ENCODE measurements around the gene NFIA. TPM values are rescaled to one million over a fixed set of nuclear protein-coding genes. Genes with fewer than 3 reads are reported as not detected.
A peak's percentile ranks its signal among the peaks of the same experiment; 100 is the strongest.

Gene NFIA
- polyA plus RNA-seq, 4 donors: 1.6 to 9.7 (median 4.9) TPM

GRCh38 chr1:61092642-61093041, 10.3 kb downstream of the NFIA start:
- peak in 1 of 2 donors; percentile 46 for DNase-seq
- no peak overlapping the region for H3K27ac ChIP-seq (ENCODE audit: low read depth in 1 of 3, low read length in 2 of 3)
- H3K4me1 ChIP-seq (ENCODE audit: control insufficient read depth in 3 of 3, insufficient read depth in 2 of 3, low read depth in 1 of 3, low read length in 2 of 3): peaks cover 0 to 7% (median 0%) of the 10 kb centered on the region in 3 donors

GRCh38 chr1:61093525-61094137, 11.3 kb downstream of the NFIA start:
- no peak overlapping the region for H3K27ac ChIP-seq (ENCODE audit: low read depth in 1 of 3, low read length in 2 of 3)
- H3K36me3 ChIP-seq (ENCODE audit: control insufficient read depth in 3 of 3, insufficient read depth in 2 of 3, low read depth in 1 of 3, low read length in 3 of 3): peaks cover 0 to 5% (median 0%) of the 10 kb centered on the region in 3 donors
- H3K4me1 ChIP-seq (ENCODE audit: control insufficient read depth in 3 of 3, insufficient read depth in 2 of 3, low read depth in 1 of 3, low read length in 2 of 3): peaks cover 0 to 7% (median 0%) of the 10 kb centered on the region in 3 donors
- no peak for DNase-seq
- no peaks in the 10 kb centered on the region for H3K9me3 ChIP-seq (ENCODE audit: control insufficient read depth in 2 of 2, insufficient read depth in 1 of 2, low read depth in 1 of 2, low read length in 1 of 2)
- H3K27me3 ChIP-seq (ENCODE audit: control insufficient read depth in 3 of 3, insufficient read depth in 3 of 3, low read length in 3 of 3): no peaks in the 10 kb centered on the region
- WGBS, 3 donors: 71 to 87% (median 79%) methylated on average over 2 of the region's 2 CpGs
- H3K4me3 ChIP-seq (ENCODE audit: low read depth in 1 of 3, low read length in 3 of 3): no peak overlapping the region
- no peak for FAIRE-seq

More at GRCh38 chr1:61092642-61093041, 10.3 kb downstream of the NFIA start:
- 23 to 51% (median 27%) methylated on average over 5 of the region's 5 CpGs for WGBS, 3 donors
- peaks cover 0 to 12% (median 0%) of the 10 kb centered on the region in 3 donors for H3K36me3 ChIP-seq (ENCODE audit: control insufficient read depth in 3 of 3, insufficient read depth in 2 of 3, low read depth in 1 of 3, low read length in 3 of 3)
- H3K9me3 ChIP-seq (ENCODE audit: control insufficient read depth in 2 of 2, insufficient read depth in 1 of 2, low read depth in 1 of 2, low read length in 1 of 2): no peaks in the 10 kb centered on the region
- no peaks in the 10 kb centered on the region for H3K27me3 ChIP-seq (ENCODE audit: control insufficient read depth in 3 of 3, insufficient read depth in 3 of 3, low read length in 3 of 3)
- no peak for FAIRE-seq
- no peak overlapping the region for H3K4me3 ChIP-seq (ENCODE audit: low read depth in 1 of 3, low read length in 3 of 3)

- 63 to 68% (median 66%) methylated on average over 4 of the region's 4 CpGs for WGBS, 3 donors
- FAIRE-seq (peak; percentile 67), DNase-seq (no peak)
- Histone ChIP-seq H3K4me3 (ENCODE audit: low read depth in 1 of 3, low read length in 3 of 3) (peak overlapping the region in 1 of 3 donors; percentile 14), H3K36me3 (ENCODE audit: control insufficient read depth in 3 of 3, insufficient read depth in 2 of 3, low read depth in 1 of 3, low read length in 3 of 3) (peaks cover 0 to 4% (median 0%) of the 10 kb centered on the region in 3 donors), H3K4me1 (ENCODE audit: control insufficient read depth in 3 of 3, insufficient read depth in 2 of 3, low read depth in 1 of 3, low read length in 2 of 3) (peaks cover 0 to 7% (median 0%) of the 10 kb centered on the region in 3 donors), H3K27ac (ENCODE audit: low read depth in 1 of 3, low read length in 2 of 3) (no peak overlapping the region), H3K9me3 (ENCODE audit: control insufficient read depth in 2 of 2, insufficient read depth in 1 of 2, low read depth in 1 of 2, low read length in 1 of 2) (no peaks in the 10 kb centered on the region), H3K27me3 (ENCODE audit: control insufficient read depth in 3 of 3, insufficient read depth in 3 of 3, low read length in 3 of 3) (no peaks in the 10 kb centered on the region)
These were observed 12.5 kb downstream of the NFIA start for GRCh38 chr1:61094677-61095469.

GRCh38 chr1:61095470-61095812, 13.1 kb downstream of the NFIA start:
- no peak for DNase-seq
- H3K27me3 ChIP-seq (ENCODE audit: control insufficient read depth in 3 of 3, insufficient read depth in 3 of 3, low read length in 3 of 3): no peaks in the 10 kb centered on the region
- no peak for FAIRE-seq
- WGBS, 3 donors: 54 to 67% (median 59%) methylated on average over 2 of the region's 2 CpGs
- H3K4me3 ChIP-seq (ENCODE audit: low read depth in 1 of 3, low read length in 3 of 3): peak overlapping the region in 1 of 3 donors; percentile 14
- no peaks in the 10 kb centered on the region for H3K9me3 ChIP-seq (ENCODE audit: control insufficient read depth in 2 of 2, insufficient read depth in 1 of 2, low read depth in 1 of 2, low read length in 1 of 2)
- peaks cover 0 to 4% (median 0%) of the 10 kb centered on the region in 3 donors for H3K36me3 ChIP-seq (ENCODE audit: control insufficient read depth in 3 of 3, insufficient read depth in 2 of 3, low read depth in 1 of 3, low read length in 3 of 3)
- peaks cover 0 to 7% (median 0%) of the 10 kb centered on the region in 3 donors for H3K4me1 ChIP-seq (ENCODE audit: control insufficient read depth in 3 of 3, insufficient read depth in 2 of 3, low read depth in 1 of 3, low read length in 2 of 3)
- H3K27ac ChIP-seq (ENCODE audit: low read depth in 1 of 3, low read length in 2 of 3): no peak overlapping the region

GRCh38 chr1:61097317-61097716, 15.0 kb downstream of the NFIA start:
- FAIRE-seq: no peak
- Histone ChIP-seq H3K4me3 (ENCODE audit: low read depth in 1 of 3, low read length in 3 of 3) (no peak overlapping the region), H3K36me3 (ENCODE audit: control insufficient read depth in 3 of 3, insufficient read depth in 2 of 3, low read depth in 1 of 3, low read length in 3 of 3) (peaks cover 0 to 4% (median 0%) of the 10 kb centered on the region in 3 donors), H3K27me3 (ENCODE audit: control insufficient read depth in 3 of 3, insufficient read depth in 3 of 3, low read length in 3 of 3) (no peaks in the 10 kb centered on the region), H3K9me3 (ENCODE audit: control insufficient read depth in 2 of 2, insufficient read depth in 1 of 2, low read depth in 1 of 2, low read length in 1 of 2) (no peaks in the 10 kb centered on the region), H3K4me1 (ENCODE audit: control insufficient read depth in 3 of 3, insufficient read depth in 2 of 3, low read depth in 1 of 3, low read length in 2 of 3) (peaks cover 0 to 5% (median 0%) of the 10 kb centered on the region in 3 donors), H3K27ac (ENCODE audit: low read depth in 1 of 3, low read length in 2 of 3) (no peak overlapping the region)
- 90 to 100% (median 94%) methylated on average over 1 of the region's 1 CpG for WGBS, 3 donors
- DNase-seq: no peak

GRCh38 chr1:61097722-61098121, 15.4 kb downstream of the NFIA start:
- Histone ChIP-seq H3K4me3 (ENCODE audit: low read depth in 1 of 3, low read length in 3 of 3) (no peak overlapping the region), H3K4me1 (ENCODE audit: control insufficient read depth in 3 of 3, insufficient read depth in 2 of 3, low read depth in 1 of 3, low read length in 2 of 3) (peaks cover 0 to 4% (median 0%) of the 10 kb centered on the region in 3 donors), H3K9me3 (ENCODE audit: control insufficient read depth in 2 of 2, insufficient read depth in 1 of 2, low read depth in 1 of 2, low read length in 1 of 2) (no peaks in the 10 kb centered on the region), H3K27ac (ENCODE audit: low read depth in 1 of 3, low read length in 2 of 3) (no peak overlapping the region), H3K27me3 (ENCODE audit: control insufficient read depth in 3 of 3, insufficient read depth in 3 of 3, low read length in 3 of 3) (no peaks in the 10 kb centered on the region), H3K36me3 (ENCODE audit: control insufficient read depth in 3 of 3, insufficient read depth in 2 of 3, low read depth in 1 of 3, low read length in 3 of 3) (peaks cover 0 to 4% (median 0%) of the 10 kb centered on the region in 3 donors)
- 60 to 91% (median 89%) methylated on average over 1 of the region's 1 CpG for WGBS, 3 donors
- FAIRE-seq (no peak), DNase-seq (no peak)

- no peak for DNase-seq
- Histone ChIP-seq H3K27me3 (ENCODE audit: control insufficient read depth in 3 of 3, insufficient read depth in 3 of 3, low read length in 3 of 3) (no peaks in the 10 kb centered on the region), H3K4me1 (ENCODE audit: control insufficient read depth in 3 of 3, insufficient read depth in 2 of 3, low read depth in 1 of 3, low read length in 2 of 3) (peaks cover 0 to 5% (median 0%) of the 10 kb centered on the region in 3 donors), H3K27ac (ENCODE audit: low read depth in 1 of 3, low read length in 2 of 3) (no peak overlapping the region), H3K9me3 (ENCODE audit: control insufficient read depth in 2 of 2, insufficient read depth in 1 of 2, low read depth in 1 of 2, low read length in 1 of 2) (no peaks in the 10 kb centered on the region), H3K36me3 (ENCODE audit: control insufficient read depth in 3 of 3, insufficient read depth in 2 of 3, low read depth in 1 of 3, low read length in 3 of 3) (peaks cover 0 to 4% (median 0%) of the 10 kb centered on the region in 3 donors), H3K4me3 (ENCODE audit: low read depth in 1 of 3, low read length in 3 of 3) (no peak overlapping the region)
- 83 to 93% (median 88%) methylated on average over 3 of the region's 3 CpGs for WGBS, 3 donors
- no peak for FAIRE-seq
These were observed 16.0 kb downstream of the NFIA start for GRCh38 chr1:61098333-61098732.

- DNase-seq (no peak), FAIRE-seq (no peak)
- H3K36me3 ChIP-seq (ENCODE audit: control insufficient read depth in 3 of 3, insufficient read depth in 2 of 3, low read depth in 1 of 3, low read length in 3 of 3): peaks cover 0 to 4% (median 0%) of the 10 kb centered on the region in 3 donors
- H3K4me3 ChIP-seq (ENCODE audit: low read depth in 1 of 3, low read length in 3 of 3): no peak overlapping the region
- no peaks in the 10 kb centered on the region for H3K9me3 ChIP-seq (ENCODE audit: control insufficient read depth in 2 of 2, insufficient read depth in 1 of 2, low read depth in 1 of 2, low read length in 1 of 2)
- 87 to 94% (median 89%) methylated on average over 4 of the region's 4 CpGs for WGBS, 3 donors
- H3K27ac ChIP-seq (ENCODE audit: low read depth in 1 of 3, low read length in 2 of 3): no peak overlapping the region
- H3K4me1 ChIP-seq (ENCODE audit: control insufficient read depth in 3 of 3, insufficient read depth in 2 of 3, low read depth in 1 of 3, low read length in 2 of 3): peaks cover 0 to 2% (median 0%) of the 10 kb centered on the region in 3 donors
- H3K27me3 ChIP-seq (ENCODE audit: control insufficient read depth in 3 of 3, insufficient read depth in 3 of 3, low read length in 3 of 3): no peaks in the 10 kb centered on the region
These were observed 16.6 kb downstream of the NFIA start for GRCh38 chr1:61098906-61099437.

All from small intestine (tissue), 7 donors.